GM18502 (cell line): Measurements from ENCODE around the gene CCDC154.
"Not testable (repeated sequence)": the region's sequence is repeated elsewhere in the genome, so short reads cannot be mapped to it uniquely, and the experiment has no call there.

Experiments
- ATAC-seq: cut with Tn5 transposase; IDR thresholded peaks from one replicate; pipeline ENCODE4 v1.9.1; 2021; ENCODE audit warnings: mild to moderate bottlenecking; ENCODE audit not compliant: unreplicated experiment, poor library complexity

Gene CCDC154

DNA sequence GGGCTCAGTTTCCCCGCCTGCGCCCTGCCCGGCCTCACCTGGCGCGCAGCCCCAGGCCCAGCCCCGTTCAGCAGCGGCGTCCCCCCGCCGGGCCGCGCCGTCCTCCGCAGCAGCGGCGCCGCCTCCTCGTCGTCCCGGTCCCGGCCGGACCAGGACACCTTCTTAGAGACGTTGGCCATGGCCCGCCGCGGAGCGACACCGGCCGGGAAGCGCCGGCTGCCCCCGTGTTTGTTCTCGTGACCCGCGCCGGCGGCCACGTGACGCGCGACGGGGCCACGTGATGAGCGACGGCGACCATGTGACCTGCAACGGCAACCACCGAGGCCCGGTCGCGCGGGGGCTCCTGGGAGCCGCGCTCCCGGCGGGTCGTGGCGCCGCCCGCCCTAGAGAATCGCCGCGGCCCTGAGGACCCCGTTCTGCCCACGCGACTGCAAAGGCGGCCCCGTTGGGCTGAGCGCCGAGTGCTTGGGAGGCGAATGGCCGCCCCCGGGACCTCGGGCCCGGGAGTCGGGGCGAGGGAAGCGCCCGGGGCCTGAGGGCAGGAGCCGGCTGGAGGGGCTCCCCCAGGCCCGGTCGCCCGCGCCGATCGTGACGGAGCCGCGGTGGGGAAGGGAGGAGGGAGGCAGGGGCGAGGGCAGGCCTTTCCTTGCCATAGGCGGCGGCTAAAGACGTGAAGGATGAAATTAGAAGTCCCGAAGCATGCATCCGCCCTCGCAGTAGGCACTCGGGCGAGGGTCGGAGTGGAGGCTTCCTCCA, 30.6 kb upstream of the CCDC154 start, which contains the start of gene CLCN7:
Gene CLCN7, minus strand, starts transcription at position 233 of the 756 bp plus-strand sequence. Its CDS starts 54 bp downstream, at position 179.
- ATAC-seq = peak; percentile 85

DNA sequence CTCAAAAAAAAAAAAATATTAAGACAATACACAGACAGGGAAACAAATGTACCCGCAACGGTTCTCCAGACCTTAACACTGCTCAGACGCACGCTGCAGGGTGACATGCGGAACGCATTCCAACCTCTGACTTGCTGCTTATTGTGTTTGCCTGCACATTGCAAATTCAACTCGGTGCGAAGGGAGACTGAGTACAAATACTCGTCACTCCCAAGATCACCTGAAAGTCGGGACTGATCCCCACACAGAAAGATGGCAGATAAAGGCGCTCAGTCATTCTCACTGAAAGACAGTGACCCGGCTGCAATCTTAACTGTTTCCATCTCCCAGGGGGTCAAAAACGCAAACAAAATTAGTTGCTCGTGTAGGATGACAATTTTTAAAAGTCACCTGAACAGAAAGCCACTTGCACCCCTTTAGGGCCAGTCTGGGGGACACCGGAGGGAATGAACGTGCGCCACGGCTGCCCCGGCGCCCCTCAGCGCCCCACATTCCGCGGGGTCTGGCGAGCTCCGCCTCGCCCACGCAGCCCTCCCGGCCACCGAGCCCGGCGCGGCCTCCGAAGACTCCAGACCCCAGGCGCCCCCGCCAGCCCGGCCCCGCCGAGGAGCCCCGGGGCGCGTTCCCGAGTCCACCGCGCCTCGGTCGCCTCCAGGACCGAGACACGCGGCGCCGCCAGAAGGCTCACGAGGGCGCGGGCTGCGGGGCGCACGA, 29.9 kb upstream of the CCDC154 start:
- peak; percentile 36 for ATAC-seq

DNA sequence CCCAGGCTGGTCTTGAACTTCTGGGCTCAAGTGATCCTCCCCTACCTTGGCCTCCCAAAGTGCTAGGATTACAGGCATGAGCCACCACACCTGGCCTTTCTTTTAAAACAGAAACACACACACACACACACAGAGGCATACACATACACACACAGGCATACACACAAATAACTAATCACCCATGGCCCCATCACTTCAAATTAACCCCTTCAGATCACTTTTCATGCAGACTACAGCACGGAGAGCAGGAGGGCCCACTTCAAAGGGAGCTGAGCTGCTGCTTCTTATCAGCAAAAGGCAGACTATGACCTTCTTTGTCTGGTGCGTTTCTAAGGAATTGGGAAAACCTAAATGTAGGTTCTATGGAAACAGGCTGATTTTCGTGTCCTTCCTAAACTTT, 28.6 kb upstream of the CCDC154 start:
- ATAC-seq = no peak

DNA sequence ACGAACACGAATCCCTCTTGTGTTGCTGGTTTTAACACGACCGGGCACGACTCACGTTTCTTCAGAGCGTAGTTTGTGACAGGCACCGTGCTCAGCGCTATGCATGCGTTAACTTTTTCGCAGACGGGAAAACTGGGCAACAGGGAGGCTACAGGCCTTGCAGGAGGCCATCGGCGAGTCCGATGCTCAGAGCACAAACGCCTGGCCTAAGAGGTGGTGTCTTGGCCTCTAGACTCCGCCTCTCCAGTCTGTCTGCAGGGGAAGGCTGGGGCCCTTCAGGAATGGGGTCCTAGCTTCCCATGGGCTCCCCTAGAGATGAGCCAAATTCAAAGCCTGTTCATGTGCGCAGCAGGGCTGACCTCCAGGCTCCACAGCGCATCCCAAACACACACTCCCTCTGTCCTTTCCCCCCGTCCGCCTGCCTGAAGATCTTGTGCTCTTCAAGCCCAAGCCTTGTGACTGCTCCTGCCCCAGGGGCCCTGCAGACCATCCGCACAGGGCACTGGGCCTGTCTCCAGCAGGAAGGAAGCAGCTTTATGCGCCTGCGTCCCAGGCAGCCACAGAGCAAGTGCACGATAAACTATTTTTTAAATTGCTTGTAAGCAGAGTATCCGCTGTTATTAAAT, 27.3 kb upstream of the CCDC154 start:
- no peak for ATAC-seq

DNA sequence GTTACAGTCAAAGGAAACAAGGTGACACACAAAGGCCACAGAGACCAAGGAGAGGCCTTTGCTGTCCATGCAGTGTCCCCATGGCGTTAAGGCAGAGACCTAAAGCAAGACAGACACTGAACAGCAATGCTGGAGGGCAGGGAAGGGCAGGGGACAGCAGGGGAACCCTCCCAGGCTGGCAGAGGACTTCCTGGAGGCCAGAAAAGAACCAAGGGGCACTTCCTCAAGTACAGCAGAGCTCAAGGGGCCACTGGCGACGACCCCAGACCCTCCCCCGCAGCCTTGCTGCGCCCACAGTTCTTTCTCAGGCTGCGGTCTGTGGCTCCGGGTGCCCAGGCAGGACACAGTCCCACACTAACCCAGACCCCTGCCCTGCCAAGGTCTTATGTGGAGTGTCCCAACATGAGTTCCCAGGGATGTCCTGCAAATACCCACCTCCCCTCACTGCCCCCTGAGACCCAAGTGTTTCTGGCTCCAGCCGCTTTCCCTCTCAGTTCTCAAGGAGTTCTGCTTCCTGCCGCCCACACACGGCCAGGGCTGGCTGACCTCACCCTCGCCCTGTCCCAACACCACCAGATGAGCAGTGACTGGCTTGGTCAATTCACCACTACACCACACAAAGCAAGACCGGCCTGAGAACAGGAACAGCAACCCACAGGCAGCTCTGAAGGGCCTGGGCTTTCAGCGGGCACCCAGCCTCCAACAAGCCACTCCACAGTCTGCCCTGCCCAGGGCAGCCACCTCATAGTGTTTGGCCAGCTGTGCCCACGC, 26.3 kb upstream of the CCDC154 start:
- ATAC-seq = no peak

DNA sequence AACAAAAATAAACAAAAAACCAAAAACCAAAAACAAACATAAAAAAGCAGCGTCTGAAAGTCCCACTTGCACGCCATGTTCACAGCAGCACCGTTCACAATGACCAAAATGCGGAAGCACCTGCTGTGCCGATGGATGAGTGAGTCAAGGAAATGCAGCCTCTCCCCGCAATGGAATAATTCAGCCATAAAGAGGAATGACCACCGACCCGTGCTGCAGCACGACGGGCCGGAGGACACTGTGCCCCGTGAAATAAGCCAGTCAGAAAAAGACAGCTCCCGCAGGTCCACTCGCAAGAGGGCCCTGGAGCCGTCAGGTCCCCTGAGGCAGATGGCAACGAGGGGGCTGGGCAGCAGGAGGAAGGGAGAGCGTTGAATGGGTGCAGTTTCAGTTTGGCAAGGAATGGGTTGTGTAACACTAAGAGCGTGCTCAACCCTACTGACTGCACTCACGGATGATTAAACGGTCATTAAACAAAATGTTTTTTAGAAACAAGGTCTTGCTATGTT, 25.4 kb upstream of the CCDC154 start:
- ATAC-seq = no peak

DNA sequence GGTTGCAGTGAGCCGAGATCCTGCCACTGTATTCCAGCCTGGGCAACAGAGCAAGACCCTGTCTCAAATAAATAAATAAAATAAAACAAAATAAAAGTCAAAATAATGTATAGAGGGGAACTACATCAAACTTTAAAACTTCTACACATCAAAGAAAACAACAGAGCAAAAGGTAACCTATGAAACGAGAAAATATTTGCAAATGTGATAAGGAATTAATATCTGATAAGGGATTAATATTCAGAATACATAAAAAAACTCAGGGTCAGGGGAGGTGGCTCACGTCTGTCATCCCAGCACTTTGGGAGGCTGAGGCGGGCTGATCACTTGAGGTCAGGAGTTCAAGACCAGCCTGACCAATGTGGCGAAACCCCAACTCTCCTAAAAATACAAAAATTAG, 24.8 kb upstream of the CCDC154 start:
- not testable (repeated sequence) for ATAC-seq

DNA sequence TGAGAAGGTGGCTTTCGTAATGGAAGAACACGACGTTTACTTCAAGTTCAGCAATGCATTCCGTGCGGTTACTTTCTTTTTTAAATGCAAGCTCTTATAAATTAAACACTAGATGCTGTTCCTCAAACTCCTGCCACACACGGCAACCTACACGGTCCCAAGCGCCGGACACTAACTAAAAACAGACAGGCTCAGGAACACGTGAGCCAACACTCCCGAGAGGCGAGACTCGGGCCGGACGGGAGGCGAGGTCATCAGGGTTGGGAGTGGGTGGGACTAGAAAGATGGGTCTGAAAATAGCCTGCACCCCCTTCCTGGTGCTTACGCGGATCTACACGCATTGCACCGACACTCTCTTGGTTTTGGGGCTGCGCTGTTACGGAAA, 24.1 kb upstream of the CCDC154 start:
- ATAC-seq = no peak

DNA sequence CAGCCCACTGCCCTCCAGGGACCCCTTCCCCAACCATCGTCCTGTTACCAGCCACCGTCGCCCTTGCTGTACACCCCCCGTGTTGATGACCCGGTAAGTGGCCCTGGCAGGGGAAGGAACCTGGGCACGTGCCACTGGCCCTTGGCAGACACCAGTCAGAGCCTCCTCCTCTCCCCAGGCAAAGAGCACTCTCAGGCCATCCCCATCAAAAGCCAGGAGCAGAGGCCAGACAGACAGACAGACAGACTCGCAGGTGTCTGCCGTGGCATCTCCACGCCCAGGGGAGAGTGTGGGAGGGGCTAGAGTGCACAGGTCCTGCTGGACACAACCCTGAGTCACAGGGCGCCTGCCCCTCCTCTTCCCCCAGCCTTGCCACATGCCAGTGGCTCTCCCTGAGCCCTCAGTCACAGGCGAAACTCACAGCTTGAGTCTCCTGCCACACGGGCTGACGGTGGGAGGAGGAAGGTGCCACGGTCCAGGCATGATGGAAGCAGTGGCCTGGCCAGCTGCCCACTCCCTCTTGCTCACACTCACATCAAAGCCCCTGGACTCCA, 22.7 kb upstream of the CCDC154 start:
- ATAC-seq = no peak

DNA sequence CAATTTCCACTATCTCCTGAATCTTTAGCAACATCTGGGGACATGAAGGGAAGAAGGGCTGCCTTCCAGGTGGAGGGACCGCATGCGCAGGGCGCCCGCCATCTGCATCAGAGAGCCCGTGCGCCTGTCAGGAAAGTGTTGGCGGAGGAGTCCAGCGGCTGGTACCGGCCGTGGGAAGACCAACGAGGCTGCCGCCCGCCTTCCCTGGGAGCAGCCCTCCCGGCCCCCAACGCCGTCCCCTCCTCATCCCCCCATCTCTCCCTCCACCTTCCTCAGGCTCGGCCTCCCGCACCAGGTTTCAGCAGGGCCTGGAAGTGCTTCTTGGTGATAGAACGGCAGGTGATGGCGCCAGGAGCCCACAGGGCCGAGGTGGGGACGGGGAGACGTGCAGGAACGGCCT, 21.7 kb upstream of the CCDC154 start:
- ATAC-seq = no peak

DNA sequence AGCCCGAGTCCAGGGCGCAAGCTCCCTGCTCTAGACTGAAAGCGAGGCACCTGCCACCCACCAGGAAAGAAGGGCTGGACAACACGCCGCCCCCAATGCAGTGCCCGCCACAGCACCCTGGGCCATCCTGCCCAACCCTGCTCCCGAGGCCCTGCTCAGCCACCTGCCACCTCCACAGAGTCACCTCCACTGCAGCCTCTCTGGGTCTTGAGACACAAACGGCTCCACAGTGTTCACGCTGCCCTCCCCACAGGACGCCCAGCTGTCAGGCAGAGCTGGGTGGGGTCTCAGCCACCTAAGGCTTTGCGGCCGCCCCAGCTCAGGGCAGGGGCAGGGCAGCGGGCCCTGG, 21.2 kb upstream of the CCDC154 start:
- ATAC-seq = no peak

DNA sequence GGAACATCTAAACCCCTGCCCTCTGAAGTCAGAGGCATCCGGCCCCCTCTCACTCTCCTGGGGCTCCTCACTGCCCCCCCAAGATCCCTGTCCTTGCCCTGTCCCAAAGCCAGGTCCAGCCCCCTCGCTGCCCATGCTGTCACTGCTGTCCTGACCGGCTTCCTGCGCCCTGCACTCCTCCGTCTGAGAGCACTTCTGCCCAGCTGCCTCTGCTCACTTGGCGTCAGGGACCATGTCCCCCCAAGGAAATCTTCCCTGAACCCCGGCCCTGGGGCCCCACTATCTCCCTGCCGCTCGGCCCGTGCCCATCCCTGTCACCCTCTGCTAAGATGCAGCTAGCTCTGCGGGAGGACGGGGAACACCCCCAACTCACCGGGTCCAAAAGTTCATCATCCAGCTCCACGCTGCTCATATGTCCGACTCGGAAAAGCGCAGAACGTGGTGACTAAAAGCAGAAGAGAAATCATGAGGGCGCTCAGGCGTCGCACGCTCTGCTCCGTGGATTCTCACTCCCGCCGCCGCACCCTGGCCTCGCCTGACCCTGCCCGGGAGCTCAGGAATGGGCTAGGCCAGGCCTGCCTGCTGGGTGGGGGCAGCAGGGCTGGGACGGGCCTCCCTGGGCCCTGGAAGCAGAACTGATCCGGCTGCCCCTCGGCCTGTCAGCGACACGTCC, 20.7 kb upstream of the CCDC154 start:
- ATAC-seq = no peak

DNA sequence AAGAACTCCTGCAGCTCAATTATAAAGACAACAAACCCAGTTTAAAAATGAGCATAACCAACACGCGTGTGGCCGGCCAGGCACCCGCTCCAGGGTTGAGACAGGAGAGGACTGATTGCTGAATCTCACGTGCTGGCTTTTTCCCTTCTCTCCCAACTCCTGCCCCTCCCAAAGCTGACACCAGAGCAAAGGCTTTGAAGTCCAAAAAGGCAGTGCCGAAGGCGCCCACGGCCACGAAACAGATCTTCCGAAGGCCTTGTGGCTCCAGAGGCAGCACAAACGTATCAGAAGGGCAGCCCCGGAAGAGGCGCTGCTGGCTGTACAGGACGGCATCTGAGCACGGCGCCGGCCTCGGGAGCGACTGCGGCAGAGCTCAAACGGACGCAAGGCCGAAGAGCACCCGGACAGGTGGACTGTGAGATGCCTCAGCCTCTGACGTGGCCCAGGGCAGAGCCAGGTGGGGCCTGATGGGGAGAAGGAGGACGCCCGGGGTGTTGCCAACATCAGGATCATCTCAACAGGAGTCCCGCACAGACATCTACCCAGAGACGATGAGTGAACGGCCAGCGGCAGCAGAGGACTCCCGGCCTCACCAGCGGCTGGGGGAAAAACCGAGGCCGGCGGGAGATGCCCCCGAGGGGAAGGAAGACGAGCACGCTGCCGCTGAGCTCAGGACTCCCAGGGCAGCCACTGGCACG, 20.0 kb upstream of the CCDC154 start:
- no peak for ATAC-seq

DNA sequence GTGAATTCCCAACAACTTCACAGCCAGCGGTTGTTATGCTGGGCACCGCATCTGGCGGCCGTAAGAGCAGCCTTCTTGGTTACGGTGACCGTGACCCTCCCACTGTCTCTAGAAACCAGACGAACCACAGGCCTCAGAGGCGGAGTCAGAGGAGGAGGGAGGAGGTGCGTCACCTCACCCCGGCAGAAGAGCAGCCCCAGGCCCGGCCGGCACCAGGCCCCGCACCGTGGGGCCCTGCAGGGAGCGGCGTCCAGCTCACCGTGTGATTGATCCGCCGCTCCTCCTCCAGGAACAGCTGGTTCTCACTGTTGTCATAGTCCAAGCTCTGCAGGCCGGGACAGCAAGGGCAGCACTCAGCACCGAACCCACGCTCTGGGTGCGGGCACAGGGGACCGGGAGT, 16.8 kb upstream of the CCDC154 start:
- ATAC-seq = no peak

DNA sequence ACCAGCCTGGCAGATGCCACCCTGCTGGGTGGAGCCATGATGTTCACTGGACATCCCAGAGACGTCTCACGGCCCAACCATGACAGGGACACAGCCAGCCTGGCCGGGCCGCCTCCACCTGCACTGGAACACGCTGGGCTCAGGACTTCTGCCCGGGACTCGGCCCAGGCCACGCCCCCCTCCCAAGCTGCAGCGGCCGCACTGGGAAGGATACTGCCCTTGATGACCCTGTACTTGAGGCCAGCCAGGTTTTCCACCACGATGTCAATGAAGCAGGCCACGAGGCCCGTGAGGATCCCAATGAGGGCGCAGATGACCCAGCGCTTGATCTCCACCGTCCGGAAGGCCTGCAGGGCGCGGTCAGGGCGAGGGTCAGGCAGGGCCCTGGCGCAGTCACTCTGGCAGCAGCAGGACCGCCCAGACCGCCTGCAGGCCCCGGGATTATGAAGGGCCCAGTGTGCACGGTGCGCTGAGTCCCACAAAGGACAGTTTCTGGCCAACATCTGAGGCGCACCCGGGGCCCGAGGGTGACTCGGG, 16.3 kb upstream of the CCDC154 start:
- no peak for ATAC-seq

DNA sequence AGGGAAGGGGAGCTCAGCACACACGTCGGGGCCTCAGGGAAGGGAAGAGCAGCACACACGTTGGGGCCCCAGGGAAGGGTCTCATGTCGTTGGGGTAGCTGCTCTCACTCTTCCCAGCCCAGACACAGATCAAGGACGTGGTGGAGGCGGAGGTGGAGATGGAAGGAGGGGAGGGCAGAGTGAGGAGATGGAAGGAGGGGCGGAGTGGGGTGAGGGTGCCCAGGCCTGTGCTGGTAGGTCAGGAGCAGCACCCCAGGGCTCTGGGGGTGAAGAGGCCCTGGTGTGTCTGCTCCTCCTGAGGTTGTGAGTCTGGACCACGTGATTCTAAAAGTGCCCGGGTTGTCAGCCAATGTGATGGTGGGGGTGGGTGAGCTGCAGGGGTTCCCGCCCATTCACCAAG, 15.6 kb upstream of the CCDC154 start:
- no peak for ATAC-seq

DNA sequence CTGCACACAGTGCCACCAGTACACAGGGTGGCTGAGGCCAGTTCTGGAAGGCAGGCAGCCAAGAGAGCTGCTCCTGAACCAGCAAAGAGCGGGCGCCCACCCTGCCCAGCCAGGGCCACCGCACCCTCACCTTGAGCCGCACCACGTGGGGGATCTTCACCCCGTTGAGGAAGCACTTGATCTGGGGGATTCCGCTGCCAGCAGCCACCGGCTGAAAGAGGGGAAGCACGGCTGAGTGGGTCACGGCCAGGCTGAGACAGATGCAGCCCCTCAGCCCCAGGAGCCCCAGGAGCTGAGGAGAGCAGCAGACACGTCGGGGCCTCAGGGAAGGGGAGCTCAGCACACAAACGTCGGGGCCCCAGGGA, 14.6 kb upstream of the CCDC154 start:
- no peak for ATAC-seq

DNA sequence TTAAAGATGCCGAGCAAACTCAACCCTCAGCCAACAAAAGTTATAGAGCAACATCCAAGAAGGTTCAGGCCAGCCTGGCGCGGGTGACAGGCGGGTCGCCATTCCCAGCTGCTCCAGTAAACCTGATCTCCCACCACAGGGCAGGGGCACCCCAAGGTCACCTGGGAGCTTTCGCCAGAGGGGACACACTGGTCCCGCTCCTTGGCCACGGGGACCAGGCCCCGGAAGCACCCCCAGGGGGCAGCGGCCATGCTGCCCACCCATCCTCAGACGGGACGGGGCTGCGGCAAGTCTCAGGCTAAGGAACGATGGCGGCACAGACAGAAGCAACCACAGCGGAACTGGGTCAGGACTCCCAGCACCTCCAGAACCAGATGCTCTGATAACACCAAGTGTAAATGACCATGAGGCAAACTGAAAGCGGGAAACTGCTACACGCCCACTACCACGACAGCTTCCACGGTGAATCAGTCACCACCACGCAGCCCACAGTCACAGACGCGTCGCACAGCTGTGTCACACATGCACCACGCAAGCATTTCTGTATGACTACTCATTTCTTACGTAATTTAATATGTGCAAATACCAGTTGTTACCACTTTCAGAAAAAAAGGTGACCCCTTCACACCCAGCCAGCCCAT, 14.1 kb upstream of the CCDC154 start:
- no peak for ATAC-seq
